ENCODE measurements around the gene HGFAC.

The HGFAC gene

GRCh38 chr4:3441501-3442459 lies at the start of gene HGFAC:
TSS of gene HGFAC (plus strand) at chr4:3441968. CDS start at chr4:3442002, 34 bp downstream.
- Histone ChIP-seq H3K27me3 (ENCODE audit: control insufficient read depth in 1 of 2, insufficient read depth in 2 of 2, low read length in 2 of 2) (no peaks in the 10 kb centered on the region), H3K9ac (ENCODE audit: low read length in 2 of 2) (no peak within 1 kb of the TSS), H3K27ac (ENCODE audit: low read length) (no peak within 1 kb of the TSS)

GRCh38 chr4:3392321-3392720 lies 49.4 kb upstream of the HGFAC start:
- Histone ChIP-seq H3K27me3 (ENCODE audit: control insufficient read depth in 1 of 2, insufficient read depth in 2 of 2, low read length in 2 of 2) (no peaks in the 10 kb centered on the region), H3K4me1 (ENCODE audit: control insufficient read depth, insufficient read depth, low read length) (peaks cover 23% of the 10 kb centered on the region), H3K9ac (ENCODE audit: low read length in 2 of 2) (no peak overlapping the region), H3K27ac (ENCODE audit: low read length) (no peak overlapping the region), H3K9me3 (ENCODE audit: control insufficient read depth in 2 of 2, low read length in 2 of 2) (no peaks in the 10 kb centered on the region), H3K4me3 (ENCODE audit: low read length in 2 of 2) (no peak overlapping the region), H3K36me3 (ENCODE audit: control insufficient read depth in 2 of 2, insufficient read depth in 2 of 2, low read length in 2 of 2) (no peaks in the 10 kb centered on the region)

More at GRCh38 chr4:3441501-3442459, at the start of gene HGFAC:
- no peaks in the 10 kb centered on the region for H3K9me3 ChIP-seq (ENCODE audit: control insufficient read depth in 2 of 2, low read length in 2 of 2)
- no peaks in the 10 kb centered on the region for H3K36me3 ChIP-seq (ENCODE audit: control insufficient read depth in 2 of 2, insufficient read depth in 2 of 2, low read length in 2 of 2)
- H3K4me3 ChIP-seq (ENCODE audit: low read length in 2 of 2) = no peak within 1 kb of the TSS
- peaks cover 2% of the 10 kb centered on the region for H3K4me1 ChIP-seq (ENCODE audit: control insufficient read depth, insufficient read depth, low read length)

- Histone ChIP-seq H3K27me3 (ENCODE audit: control insufficient read depth in 1 of 2, insufficient read depth in 2 of 2, low read length in 2 of 2) (no peaks in the 10 kb centered on the region), H3K4me3 (ENCODE audit: low read length in 2 of 2) (no peak overlapping the region), H3K9me3 (ENCODE audit: control insufficient read depth in 2 of 2, low read length in 2 of 2) (no peaks in the 10 kb centered on the region), H3K4me1 (ENCODE audit: control insufficient read depth, insufficient read depth, low read length) (peaks cover 17% of the 10 kb centered on the region), H3K9ac (ENCODE audit: low read length in 2 of 2) (no peak overlapping the region), H3K36me3 (ENCODE audit: control insufficient read depth in 2 of 2, insufficient read depth in 2 of 2, low read length in 2 of 2) (no peaks in the 10 kb centered on the region), H3K27ac (ENCODE audit: low read length) (no peak overlapping the region)
Observed at GRCh38 chr4:3393171-3393570, 48.6 kb upstream of the HGFAC start.

- Histone ChIP-seq H3K27me3 (ENCODE audit: control insufficient read depth in 1 of 2, insufficient read depth in 2 of 2, low read length in 2 of 2) (no peaks in the 10 kb centered on the region), H3K4me1 (ENCODE audit: control insufficient read depth, insufficient read depth, low read length) (no peaks in the 10 kb centered on the region), H3K9ac (ENCODE audit: low read length in 2 of 2) (no peak overlapping the region)
Observed at GRCh38 chr4:3396600-3396999, 45.2 kb upstream of the HGFAC start.

GRCh38 chr4:3397128-3397527 lies 44.6 kb upstream of the HGFAC start:
- Histone ChIP-seq H3K9me3 (ENCODE audit: control insufficient read depth in 2 of 2, low read length in 2 of 2) (no peaks in the 10 kb centered on the region), H3K9ac (ENCODE audit: low read length in 2 of 2) (no peak overlapping the region), H3K4me1 (ENCODE audit: control insufficient read depth, insufficient read depth, low read length) (no peaks in the 10 kb centered on the region), H3K27me3 (ENCODE audit: control insufficient read depth in 1 of 2, insufficient read depth in 2 of 2, low read length in 2 of 2) (no peaks in the 10 kb centered on the region), H3K4me3 (ENCODE audit: low read length in 2 of 2) (no peak overlapping the region), H3K27ac (ENCODE audit: low read length) (no peak overlapping the region), H3K36me3 (ENCODE audit: control insufficient read depth in 2 of 2, insufficient read depth in 2 of 2, low read length in 2 of 2) (no peaks in the 10 kb centered on the region)

More at GRCh38 chr4:3396600-3396999, 45.2 kb upstream of the HGFAC start:
- no peaks in the 10 kb centered on the region for H3K9me3 ChIP-seq (ENCODE audit: control insufficient read depth in 2 of 2, low read length in 2 of 2)
- no peaks in the 10 kb centered on the region for H3K36me3 ChIP-seq (ENCODE audit: control insufficient read depth in 2 of 2, insufficient read depth in 2 of 2, low read length in 2 of 2)
- no peak overlapping the region for H3K27ac ChIP-seq (ENCODE audit: low read length)
- H3K4me3 ChIP-seq (ENCODE audit: low read length in 2 of 2) = no peak overlapping the region

- Histone ChIP-seq H3K9me3 (ENCODE audit: control insufficient read depth in 2 of 2, low read length in 2 of 2) (no peaks in the 10 kb centered on the region), H3K36me3 (ENCODE audit: control insufficient read depth in 2 of 2, insufficient read depth in 2 of 2, low read length in 2 of 2) (no peaks in the 10 kb centered on the region), H3K4me1 (ENCODE audit: control insufficient read depth, insufficient read depth, low read length) (no peaks in the 10 kb centered on the region), H3K27ac (ENCODE audit: low read length) (no peak overlapping the region), H3K4me3 (ENCODE audit: low read length in 2 of 2) (no peak overlapping the region), H3K27me3 (ENCODE audit: control insufficient read depth in 1 of 2, insufficient read depth in 2 of 2, low read length in 2 of 2) (no peaks in the 10 kb centered on the region), H3K9ac (ENCODE audit: low read length in 2 of 2) (no peak overlapping the region)
Observed at GRCh38 chr4:3399277-3400194, 42.2 kb upstream of the HGFAC start.

- Histone ChIP-seq H3K27me3 (ENCODE audit: control insufficient read depth in 1 of 2, insufficient read depth in 2 of 2, low read length in 2 of 2) (no peaks in the 10 kb centered on the region), H3K9ac (ENCODE audit: low read length in 2 of 2) (no peak overlapping the region), H3K27ac (ENCODE audit: low read length) (no peak overlapping the region), H3K36me3 (ENCODE audit: control insufficient read depth in 2 of 2, insufficient read depth in 2 of 2, low read length in 2 of 2) (no peaks in the 10 kb centered on the region), H3K9me3 (ENCODE audit: control insufficient read depth in 2 of 2, low read length in 2 of 2) (no peaks in the 10 kb centered on the region), H3K4me3 (ENCODE audit: low read length in 2 of 2) (no peak overlapping the region), H3K4me1 (ENCODE audit: control insufficient read depth, insufficient read depth, low read length) (no peaks in the 10 kb centered on the region)
Observed at GRCh38 chr4:3401436-3402171, 40.2 kb upstream of the HGFAC start.

GRCh38 chr4:3402491-3403347 lies 39.0 kb upstream of the HGFAC start:
- H3K9me3 ChIP-seq (ENCODE audit: control insufficient read depth in 2 of 2, low read length in 2 of 2) = no peaks in the 10 kb centered on the region
- no peak overlapping the region for H3K9ac ChIP-seq (ENCODE audit: low read length in 2 of 2)
- no peaks in the 10 kb centered on the region for H3K36me3 ChIP-seq (ENCODE audit: control insufficient read depth in 2 of 2, insufficient read depth in 2 of 2, low read length in 2 of 2)
- H3K4me1 ChIP-seq (ENCODE audit: control insufficient read depth, insufficient read depth, low read length) = no peaks in the 10 kb centered on the region
- H3K27ac ChIP-seq (ENCODE audit: low read length) = no peak overlapping the region
- H3K4me3 ChIP-seq (ENCODE audit: low read length in 2 of 2) = no peak overlapping the region
- H3K27me3 ChIP-seq (ENCODE audit: control insufficient read depth in 1 of 2, insufficient read depth in 2 of 2, low read length in 2 of 2) = no peaks in the 10 kb centered on the region

GRCh38 chr4:3403348-3403906 lies 38.3 kb upstream of the HGFAC start:
- Histone ChIP-seq H3K27ac (ENCODE audit: low read length) (no peak overlapping the region), H3K4me1 (ENCODE audit: control insufficient read depth, insufficient read depth, low read length) (no peaks in the 10 kb centered on the region), H3K9ac (ENCODE audit: low read length in 2 of 2) (no peak overlapping the region), H3K4me3 (ENCODE audit: low read length in 2 of 2) (no peak overlapping the region), H3K27me3 (ENCODE audit: control insufficient read depth in 1 of 2, insufficient read depth in 2 of 2, low read length in 2 of 2) (no peaks in the 10 kb centered on the region), H3K9me3 (ENCODE audit: control insufficient read depth in 2 of 2, low read length in 2 of 2) (no peaks in the 10 kb centered on the region), H3K36me3 (ENCODE audit: control insufficient read depth in 2 of 2, insufficient read depth in 2 of 2, low read length in 2 of 2) (no peaks in the 10 kb centered on the region)

All from stomach smooth muscle (tissue), 2 donors.